ENCODE measurements around the gene UBE3D.

Gene UBE3D

GRCh38 chr6:82987951-82988350 is 77.7 kb downstream of the UBE3D start:
- TF ChIP-seq CTCF (IDR thresholded peaks at IDR 0.05; ENCODE audit: low read length) (no peak), EZH2 (IDR thresholded peaks at IDR 0.05; ENCODE audit: borderline replicate concordance, low read length) (no peak)
- H3K27me3 ChIP-seq (ENCODE audit: insufficient read depth, low read length): no peaks in the 10 kb centered on the region
- no peaks in the 10 kb centered on the region for H3K36me3 ChIP-seq (ENCODE audit: insufficient read depth, low read length)
- no peaks in the 10 kb centered on the region; the same call in 1 of the 2 replicates for H3K9me2 ChIP-seq (ENCODE audit: low read depth, low read length)
- H4K20me1 ChIP-seq (ENCODE audit: insufficient read depth, low read length): no peaks in the 10 kb centered on the region
- no peaks in the 10 kb centered on the region for H3F3A ChIP-seq (ENCODE audit: insufficient read depth, low read length)
- no peak overlapping the region for H3K4me3 ChIP-seq (ENCODE audit: low read depth, low read length, poor library complexity, severe bottlenecking)
- no peak overlapping the region for H3K27ac ChIP-seq (ENCODE audit: low read depth, low read length, poor library complexity, severe bottlenecking)
- no peaks in the 10 kb centered on the region for H3K79me2 ChIP-seq (ENCODE audit: insufficient read depth, low read length)
- H3K9me3 ChIP-seq (ENCODE audit: low read length): no peaks in the 10 kb centered on the region
- no peaks in the 10 kb centered on the region for H3K4me1 ChIP-seq (ENCODE audit: insufficient read depth, low read length, severe bottlenecking)
- H3K9ac ChIP-seq (ENCODE audit: low read length): no peak overlapping the region
- no peak overlapping the region for H3K4me2 ChIP-seq (ENCODE audit: low read length)
- H2AFZ ChIP-seq (ENCODE audit: low read length): no peak overlapping the region

- H3K36me3 ChIP-seq (ENCODE audit: insufficient read depth, low read length): no peaks in the 10 kb centered on the region
- H3K27me3 ChIP-seq (ENCODE audit: insufficient read depth, low read length): no peaks in the 10 kb centered on the region
- H3K9me3 ChIP-seq (ENCODE audit: low read length): no peaks in the 10 kb centered on the region
- TF ChIP-seq EZH2 (IDR thresholded peaks at IDR 0.05; ENCODE audit: borderline replicate concordance, low read length) (no peak), CTCF (IDR thresholded peaks at IDR 0.05; ENCODE audit: low read length) (no peak)
- H3K4me3 ChIP-seq (ENCODE audit: low read depth, low read length, poor library complexity, severe bottlenecking): no peak overlapping the region
- no peaks in the 10 kb centered on the region; the same call in 1 of the 2 replicates for H3K9me2 ChIP-seq (ENCODE audit: low read depth, low read length)
- no peaks in the 10 kb centered on the region for H3K79me2 ChIP-seq (ENCODE audit: insufficient read depth, low read length)
- no peaks in the 10 kb centered on the region for H3F3A ChIP-seq (ENCODE audit: insufficient read depth, low read length)
- H3K4me1 ChIP-seq (ENCODE audit: insufficient read depth, low read length, severe bottlenecking): no peaks in the 10 kb centered on the region
- no peak overlapping the region for H3K9ac ChIP-seq (ENCODE audit: low read length)
- H2AFZ ChIP-seq (ENCODE audit: low read length): no peak overlapping the region
- H4K20me1 ChIP-seq (ENCODE audit: insufficient read depth, low read length): no peaks in the 10 kb centered on the region
- no peak overlapping the region for H3K27ac ChIP-seq (ENCODE audit: low read depth, low read length, poor library complexity, severe bottlenecking)
- H3K4me2 ChIP-seq (ENCODE audit: low read length): no peak overlapping the region
Measured at GRCh38 chr6:82987416-82987815, 78.2 kb downstream of the UBE3D start.

GRCh38 chr6:82984720-82985119 is 80.9 kb downstream of the UBE3D start:
- H3K9me3 ChIP-seq (ENCODE audit: low read length): no peaks in the 10 kb centered on the region
- H3K4me2 ChIP-seq (ENCODE audit: low read length): no peak overlapping the region
- no peaks in the 10 kb centered on the region for H3K79me2 ChIP-seq (ENCODE audit: insufficient read depth, low read length)
- H3F3A ChIP-seq (ENCODE audit: insufficient read depth, low read length): no peaks in the 10 kb centered on the region
- no peaks in the 10 kb centered on the region; the same call in 1 of the 2 replicates for H3K9me2 ChIP-seq (ENCODE audit: low read depth, low read length)
- no peak overlapping the region for H2AFZ ChIP-seq (ENCODE audit: low read length)
- peaks cover 5% of the 10 kb centered on the region for H3K36me3 ChIP-seq (ENCODE audit: insufficient read depth, low read length)
- no peak overlapping the region for H3K27ac ChIP-seq (ENCODE audit: low read depth, low read length, poor library complexity, severe bottlenecking)
- H4K20me1 ChIP-seq (ENCODE audit: insufficient read depth, low read length): no peaks in the 10 kb centered on the region
- TF ChIP-seq CTCF (IDR thresholded peaks at IDR 0.05; ENCODE audit: low read length) (no peak), EZH2 (IDR thresholded peaks at IDR 0.05; ENCODE audit: borderline replicate concordance, low read length) (no peak)
- no peak overlapping the region for H3K9ac ChIP-seq (ENCODE audit: low read length)
- H3K27me3 ChIP-seq (ENCODE audit: insufficient read depth, low read length): no peaks in the 10 kb centered on the region
- H3K4me1 ChIP-seq (ENCODE audit: insufficient read depth, low read length, severe bottlenecking): no peaks in the 10 kb centered on the region
- no peak overlapping the region for H3K4me3 ChIP-seq (ENCODE audit: low read depth, low read length, poor library complexity, severe bottlenecking)
